HTR-8/SVneo (cell line): Measurements from ENCODE around the gene COA1.
A peak's percentile ranks its signal among the peaks of the same experiment; 100 is the strongest.
"Not testable (repeated sequence)": the region's sequence is repeated elsewhere in the genome, so short reads cannot be mapped to it uniquely, and the experiment has no call there.

ENCODE experiments used
- DNase-seq: peaks from one replicate; pipeline ENCODE4 v3.0.0; 2011; ENCODE audit warnings: low spot score, mixed read lengths; ENCODE audit not compliant: insufficient read length
- FAIRE-seq: peaks from 2 replicates; lab custom pipeline; 2011; peaks lifted over from hg19 to GRCh38; lab: Jason Lieb, UNC

COA1 gene

GRCh38 chr7:43639858-43640491 lies 89.3 kb downstream of the COA1 start:
- no peak for FAIRE-seq
- DNase-seq: no peak

- no peak for DNase-seq
- no peak for FAIRE-seq
Measured at GRCh38 chr7:43637114-43637806, 92.1 kb downstream of the COA1 start.

DNA sequence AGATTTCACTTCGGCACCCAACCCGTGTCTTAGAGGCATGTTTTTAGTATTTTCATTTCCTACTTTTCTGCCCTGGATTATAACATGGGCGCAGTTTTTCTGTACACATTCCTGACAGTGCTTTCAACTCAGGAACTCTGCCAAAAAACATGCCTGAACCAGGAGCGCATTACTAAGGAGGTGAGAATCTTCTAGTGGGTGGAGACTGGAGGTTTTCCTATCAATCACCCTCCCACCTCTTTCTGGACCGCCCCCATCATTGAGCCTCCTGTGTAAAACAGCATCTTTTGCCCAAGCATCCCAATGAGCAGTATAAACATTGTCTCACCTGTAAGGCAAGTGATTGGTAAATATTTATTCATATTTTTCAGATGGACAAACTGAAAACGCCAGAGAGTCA lies 93.2 kb downstream of the COA1 start:
- DNase-seq: no peak
- no peak for FAIRE-seq

GRCh38 chr7:43634384-43634783 lies 94.9 kb downstream of the COA1 start:
- DNase-seq: no peak
- no peak for FAIRE-seq

DNA sequence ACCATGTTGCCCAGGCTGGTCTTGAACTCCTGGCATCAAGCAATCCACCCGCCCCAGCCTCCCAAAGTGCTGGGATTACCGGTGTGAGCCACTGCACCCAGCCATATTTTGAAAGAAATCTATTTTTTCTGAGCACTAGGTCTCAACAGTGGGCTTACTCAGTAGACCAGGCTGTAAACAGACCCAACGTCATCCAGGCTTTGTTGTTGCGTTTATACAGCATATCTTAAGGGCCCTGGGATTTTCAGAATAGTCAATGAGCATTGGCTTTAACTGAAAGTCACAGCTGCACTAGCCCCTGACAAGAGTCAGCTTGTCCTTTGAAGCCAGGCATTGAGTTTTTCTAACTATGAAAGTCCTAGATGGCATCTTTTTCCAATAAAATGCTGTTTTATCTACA lies 96.6 kb downstream of the COA1 start:
- FAIRE-seq: no peak
- no peak for DNase-seq

DNA sequence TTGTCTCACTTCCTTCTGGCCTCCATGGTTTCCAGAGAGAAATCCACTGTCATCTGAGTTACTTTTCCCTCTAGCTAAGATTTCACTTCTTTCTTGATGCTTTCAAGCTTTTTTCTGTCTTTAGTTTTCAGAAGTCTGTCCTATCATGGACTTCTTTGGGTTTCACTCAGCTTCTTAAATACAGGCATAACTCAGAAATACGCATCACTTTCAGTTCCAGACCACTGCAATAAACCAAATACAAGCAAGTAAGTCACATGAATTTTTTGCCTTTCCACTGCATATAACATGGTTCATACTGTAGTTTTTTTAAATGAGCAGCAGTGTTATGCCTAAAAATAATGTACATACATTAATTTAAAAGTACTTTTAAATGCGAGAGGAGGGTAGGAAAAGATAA lies 97.8 kb downstream of the COA1 start:
- FAIRE-seq: no peak
- no peak for DNase-seq

DNA sequence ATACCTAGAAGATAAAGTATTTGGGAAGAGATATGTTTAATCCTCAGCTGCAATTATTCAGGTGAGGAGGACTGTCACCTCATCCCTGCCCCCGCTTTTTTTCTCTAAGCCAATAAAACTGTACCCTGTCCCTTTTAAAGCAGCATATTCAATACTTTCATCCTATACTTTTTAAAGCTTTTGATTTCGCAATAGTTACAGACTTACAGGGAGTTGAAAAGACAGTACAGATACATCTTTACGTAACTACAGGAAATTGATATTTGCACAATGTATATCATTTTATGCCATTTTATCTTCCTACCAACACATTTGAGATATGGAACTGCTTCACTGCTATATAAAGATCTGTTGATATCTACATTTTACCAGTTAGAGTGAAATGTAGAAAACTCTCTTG lies 98.8 kb downstream of the COA1 start:
- DNase-seq (no peak), FAIRE-seq (no peak)

GRCh38 chr7:43629857-43630256 lies 99.5 kb downstream of the COA1 start:
- no peak for FAIRE-seq
- DNase-seq: no peak

GRCh38 chr7:43628431-43628830 lies 100.9 kb downstream of the COA1 start:
- DNase-seq (no peak), FAIRE-seq (no peak)

DNA sequence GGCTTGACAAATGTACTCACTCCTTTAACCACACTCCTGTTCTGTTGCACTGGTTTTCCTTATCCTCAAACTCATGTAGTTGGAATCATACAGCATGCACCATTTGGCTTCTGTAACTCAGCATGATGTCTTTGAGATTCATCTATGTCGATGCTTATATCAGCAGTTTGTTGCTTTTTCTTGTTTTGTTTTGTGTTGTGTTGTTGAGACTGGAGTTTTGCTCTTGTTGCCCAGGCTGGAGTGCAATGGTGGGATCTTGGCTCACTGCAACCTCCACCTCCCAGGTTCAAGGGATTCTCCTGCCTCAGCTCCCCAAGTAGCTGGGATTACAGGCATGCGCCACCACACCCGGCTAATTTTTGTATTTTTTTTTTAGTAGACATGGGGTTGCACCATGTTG lies 101.5 kb downstream of the COA1 start:
- not testable (repeated sequence) for FAIRE-seq, DNase-seq

GRCh38 chr7:43626695-43627094 lies 102.6 kb downstream of the COA1 start:
- FAIRE-seq: no peak
- no peak for DNase-seq

DNA sequence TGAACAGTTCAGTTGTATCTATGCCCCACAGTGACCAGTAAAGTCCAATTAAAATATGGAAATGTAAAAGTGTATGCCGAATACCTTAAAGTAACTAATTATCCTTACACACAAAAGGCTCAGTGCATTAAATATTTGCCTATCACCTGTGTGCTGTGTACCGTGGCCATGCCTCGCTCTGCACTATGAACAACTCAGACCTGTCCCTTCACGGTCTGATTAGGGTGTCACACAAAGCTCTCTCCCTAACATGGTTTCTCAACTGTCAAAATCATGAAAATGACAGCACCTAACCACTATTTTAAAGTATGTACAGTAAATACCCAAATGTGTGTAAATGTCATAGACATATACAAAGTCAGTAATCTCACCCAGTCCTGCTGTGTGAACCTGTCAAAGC lies 103.3 kb downstream of the COA1 start:
- no peak for DNase-seq
- peak; percentile 13 for FAIRE-seq

- FAIRE-seq: no peak
Measured at GRCh38 chr7:43625453-43625852, 103.9 kb downstream of the COA1 start.

GRCh38 chr7:43624156-43624555 lies 105.2 kb downstream of the COA1 start:
- no peak for FAIRE-seq
- no peak for DNase-seq

More at GRCh38 chr7:43625453-43625852, 103.9 kb downstream of the COA1 start:
- DNase-seq: no peak

DNA sequence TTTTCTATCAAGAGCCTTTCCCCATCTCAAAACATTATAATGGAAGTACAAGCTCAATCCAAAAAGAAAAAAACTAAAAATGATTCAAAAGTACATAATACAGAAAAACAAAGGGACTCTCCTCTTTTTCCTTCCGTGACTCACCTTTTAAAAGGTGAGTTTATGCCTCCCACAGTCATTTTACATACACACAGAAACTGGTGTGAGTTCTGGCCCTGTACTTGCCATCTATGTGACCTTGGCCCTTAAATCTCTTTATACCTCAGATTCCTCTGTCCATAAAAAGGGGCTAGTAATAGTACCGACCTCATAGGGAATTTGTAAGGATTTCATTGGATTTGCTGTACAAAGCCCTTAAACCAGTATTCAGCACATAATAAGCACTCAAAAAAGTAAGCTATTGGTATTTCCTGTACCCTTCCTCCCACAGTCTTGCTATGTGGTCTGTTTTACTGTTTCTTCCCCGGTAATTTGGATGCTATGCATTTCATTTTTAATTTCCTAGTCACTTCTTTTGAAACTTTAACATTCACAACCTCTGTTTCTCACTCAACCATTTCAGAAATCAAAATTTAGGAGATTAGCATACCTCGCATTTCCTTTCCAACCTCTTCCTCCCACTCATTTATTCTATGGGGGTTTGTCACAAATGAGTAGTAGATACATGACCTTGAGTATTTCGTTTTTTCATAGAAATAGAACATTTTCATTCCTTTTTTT lies 107.4 kb downstream of the COA1 start:
- no peak for DNase-seq
- FAIRE-seq: no peak

DNA sequence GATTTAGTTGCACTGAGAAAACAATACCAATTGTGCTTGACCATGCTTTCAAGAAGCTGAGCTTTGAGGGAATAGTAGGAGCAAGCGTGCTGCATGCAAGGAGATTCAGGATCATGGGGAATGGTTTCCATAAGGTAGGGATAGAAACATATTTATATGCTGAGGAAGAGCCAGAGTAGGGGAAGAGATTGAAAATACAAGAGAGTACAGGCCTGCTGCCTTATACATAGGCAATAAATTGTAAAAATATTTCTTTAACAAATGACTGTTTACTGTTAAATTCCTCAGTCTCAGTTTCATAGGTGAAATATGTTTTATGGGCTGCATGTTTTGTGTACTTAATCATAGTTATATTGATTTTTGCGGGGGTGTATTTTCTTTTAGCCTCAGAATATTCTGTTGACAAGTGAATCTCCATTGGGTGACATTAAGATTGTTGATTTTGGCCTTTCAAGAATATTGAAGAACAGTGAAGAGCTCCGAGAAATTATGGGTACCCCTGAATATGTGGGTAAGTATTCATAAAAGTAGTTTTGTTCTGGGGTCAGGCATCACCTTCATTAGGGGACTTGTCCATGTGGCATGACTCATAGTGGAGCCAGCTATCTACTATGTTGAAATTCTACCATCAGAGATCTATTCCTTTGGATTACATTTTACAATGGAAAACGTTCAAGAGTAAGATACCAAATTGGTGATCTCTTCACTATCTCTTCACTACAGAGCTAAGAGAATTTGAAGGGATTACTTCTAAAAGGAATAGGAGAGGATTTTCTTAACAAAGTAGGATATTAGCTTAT lies 109.9 kb downstream of the COA1 start:
- FAIRE-seq: no peak

DNA sequence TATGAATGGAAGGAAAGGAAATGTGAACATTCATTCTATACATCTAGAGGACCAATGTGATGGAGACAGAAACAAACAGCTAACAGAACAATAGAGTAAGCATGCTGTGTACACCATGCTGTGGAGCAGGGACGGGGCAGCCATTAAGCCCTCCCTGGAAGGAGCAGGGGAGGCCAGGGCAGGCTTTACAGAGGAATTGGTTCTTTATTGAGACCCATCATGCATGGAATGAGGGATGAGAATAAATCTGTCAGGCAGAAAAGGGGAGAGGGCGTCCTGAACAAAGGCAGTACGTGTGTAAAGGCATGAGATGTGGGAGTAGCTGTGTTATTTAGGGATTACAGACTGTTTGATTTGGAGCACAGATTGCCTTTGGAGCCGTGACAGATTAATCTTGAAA lies 111.2 kb downstream of the COA1 start:
- no peak for DNase-seq
- FAIRE-seq: no peak

More for the DNA sequence above, 109.9 kb downstream of the COA1 start:
- peak; percentile 12 for DNase-seq

- FAIRE-seq: no peak
- DNase-seq: no peak
Measured at GRCh38 chr7:43616977-43617376, 112.3 kb downstream of the COA1 start.

DNA sequence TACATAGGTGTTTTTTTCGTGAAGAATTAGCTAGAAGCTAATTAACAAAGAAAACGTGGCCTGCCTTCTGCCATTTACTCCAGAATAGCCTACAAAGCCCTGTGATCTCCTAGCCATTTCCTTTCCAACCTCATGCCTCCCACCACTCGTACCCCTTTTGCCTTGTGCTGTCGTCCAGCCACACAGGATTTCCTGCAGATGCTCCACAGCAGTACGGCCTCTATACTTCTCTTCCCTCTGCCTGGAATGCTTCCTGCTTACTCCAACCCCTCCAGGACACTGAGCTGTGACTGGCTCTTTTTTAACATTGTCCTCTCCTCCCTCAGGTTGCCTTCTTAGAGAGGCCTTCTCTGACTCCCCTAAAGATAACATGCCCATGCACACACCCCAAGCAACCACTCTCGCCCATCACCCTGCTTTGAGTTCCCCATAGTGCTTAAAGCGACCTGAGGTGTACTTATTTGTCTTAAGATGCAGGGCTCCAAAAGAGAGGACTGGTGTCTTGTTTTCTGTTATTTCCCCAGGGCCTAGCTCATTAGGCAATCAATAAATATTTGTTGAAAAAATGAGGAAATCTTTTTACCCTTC lies 113.7 kb downstream of the COA1 start:
- DNase-seq: no peak
- no peak for FAIRE-seq
